Measurements from ENCODE around the gene CEP112.

Gene CEP112

GRCh38 chr17:65637786-65638185 lies 554.1 kb downstream of the CEP112 start:
- DNase-seq (ENCODE audit: low read depth) = no peak

GRCh38 chr17:65634533-65634932 lies 557.4 kb downstream of the CEP112 start:
- no peak for DNase-seq (ENCODE audit: low read depth)

- DNase-seq (ENCODE audit: low read depth) = no peak
Measured at GRCh38 chr17:65633988-65634387, 557.9 kb downstream of the CEP112 start.

GRCh38 chr17:65633146-65633881 lies 558.6 kb downstream of the CEP112 start:
- DNase-seq (ENCODE audit: low read depth) = no peak

GRCh38 chr17:65630502-65630901 lies 561.4 kb downstream of the CEP112 start:
- DNase-seq (ENCODE audit: low read depth) = no peak

- no peak for DNase-seq (ENCODE audit: low read depth)
Measured at GRCh38 chr17:65629234-65629690, 562.7 kb downstream of the CEP112 start.

- no peak for DNase-seq (ENCODE audit: low read depth)
Measured at GRCh38 chr17:65628644-65629036, 563.3 kb downstream of the CEP112 start.

GRCh38 chr17:65627891-65628643 lies 563.9 kb downstream of the CEP112 start:
- DNase-seq (ENCODE audit: low read depth) = no peak

- DNase-seq (ENCODE audit: low read depth) = no peak
Measured at GRCh38 chr17:65627108-65627507, 564.8 kb downstream of the CEP112 start.

- DNase-seq (ENCODE audit: low read depth) = no peak
Measured at GRCh38 chr17:65626451-65626850, 565.5 kb downstream of the CEP112 start.

- no peak for DNase-seq (ENCODE audit: low read depth)
Measured at GRCh38 chr17:65618516-65618915, 573.4 kb downstream of the CEP112 start.

- DNase-seq (ENCODE audit: low read depth) = no peak
Measured at GRCh38 chr17:65617496-65617895, 574.4 kb downstream of the CEP112 start.

- no peak for DNase-seq (ENCODE audit: low read depth)
Measured at GRCh38 chr17:65609749-65610148, 582.2 kb downstream of the CEP112 start.

- no peak for DNase-seq (ENCODE audit: low read depth)
Measured at GRCh38 chr17:65609286-65609685, 582.6 kb downstream of the CEP112 start.

- DNase-seq (ENCODE audit: low read depth) = no peak
Measured at GRCh38 chr17:65604070-65604469, 587.9 kb downstream of the CEP112 start.

GRCh38 chr17:65601881-65602280 lies 590.1 kb downstream of the CEP112 start:
- no peak for DNase-seq (ENCODE audit: low read depth)

GRCh38 chr17:65601145-65601544 lies 590.8 kb downstream of the CEP112 start:
- no peak for DNase-seq (ENCODE audit: low read depth)

- no peak for DNase-seq (ENCODE audit: low read depth)
Measured at GRCh38 chr17:65600518-65600917, 591.4 kb downstream of the CEP112 start.

GRCh38 chr17:65599650-65600049 lies 592.3 kb downstream of the CEP112 start:
- DNase-seq (ENCODE audit: low read depth) = no peak

GRCh38 chr17:65598746-65599145 lies 593.2 kb downstream of the CEP112 start:
- DNase-seq (ENCODE audit: low read depth) = no peak

- DNase-seq (ENCODE audit: low read depth) = no peak
Measured at GRCh38 chr17:65595071-65595656, 596.8 kb downstream of the CEP112 start.

GRCh38 chr17:65593855-65594845 lies 597.8 kb downstream of the CEP112 start:
- DNase-seq (ENCODE audit: low read depth) = no peak
